T47D (cell line): ENCODE data around the gene SNAI1.

Experiments
- DNase-seq, 2 experiments: peaks; one replicate each; pipeline versions ENCODE4 v3.0.0 to v3.0.0-alpha.2; 2011 to 2012; ENCODE audit warnings: low read depth in 1 of 2, low spot score in 1 of 2
- JUND ChIP-seq: IDR thresholded peaks from 2 replicates; pipeline ENCODE4 v1.6.1; 2012; ENCODE audit warnings: low read depth
- in situ Hi-C: cut with HindIII; loops from 2 replicates; pipeline ENCODE4 v1.10.0; 2016; ENCODE audit warnings: low sequenced_read_pairs, low pct_unique_long_range_greater_than_20kb

The SNAI1 gene

DNA sequence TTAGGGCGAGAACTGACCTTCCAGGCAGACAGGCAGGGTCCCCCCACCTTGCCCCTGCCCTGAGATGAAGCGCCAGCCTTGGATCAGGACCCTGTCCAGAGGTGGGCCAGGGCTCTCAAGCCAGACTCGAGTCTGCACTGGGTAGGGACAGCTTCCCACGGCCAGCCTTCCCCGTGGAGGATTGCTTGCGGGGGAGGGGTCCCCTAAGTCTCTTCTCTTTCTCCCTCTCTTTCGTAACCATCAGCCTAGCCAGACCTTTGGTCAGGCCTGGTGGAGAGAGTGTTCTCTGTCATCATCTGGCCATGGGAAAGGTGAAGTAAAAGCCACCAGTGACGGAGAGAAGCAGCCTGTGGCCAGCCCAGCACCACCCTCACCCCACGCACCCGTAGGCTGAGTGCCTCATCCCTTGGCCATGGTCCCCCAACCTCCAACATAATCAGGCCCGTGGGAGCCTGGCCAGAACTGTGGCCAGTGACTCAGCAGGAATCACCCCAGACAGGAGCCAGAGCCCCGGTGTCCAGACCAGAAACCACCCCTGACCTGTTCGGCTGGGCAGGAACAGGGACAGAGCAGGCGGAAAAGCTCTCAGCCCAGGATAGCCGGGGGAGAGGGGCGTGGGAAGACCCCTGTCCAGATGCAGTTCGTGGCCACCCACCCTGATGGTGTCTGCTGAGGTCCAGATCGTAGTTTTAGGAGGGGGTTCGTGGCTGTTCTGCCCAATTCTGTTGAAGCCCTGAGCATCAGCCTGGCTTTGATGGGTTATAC, 47.1 kb downstream of the SNAI1 start:
- DNase-seq = no peak
- in situ Hi-C loops = no loop called here
- no peak for TF ChIP-seq JUND

DNA sequence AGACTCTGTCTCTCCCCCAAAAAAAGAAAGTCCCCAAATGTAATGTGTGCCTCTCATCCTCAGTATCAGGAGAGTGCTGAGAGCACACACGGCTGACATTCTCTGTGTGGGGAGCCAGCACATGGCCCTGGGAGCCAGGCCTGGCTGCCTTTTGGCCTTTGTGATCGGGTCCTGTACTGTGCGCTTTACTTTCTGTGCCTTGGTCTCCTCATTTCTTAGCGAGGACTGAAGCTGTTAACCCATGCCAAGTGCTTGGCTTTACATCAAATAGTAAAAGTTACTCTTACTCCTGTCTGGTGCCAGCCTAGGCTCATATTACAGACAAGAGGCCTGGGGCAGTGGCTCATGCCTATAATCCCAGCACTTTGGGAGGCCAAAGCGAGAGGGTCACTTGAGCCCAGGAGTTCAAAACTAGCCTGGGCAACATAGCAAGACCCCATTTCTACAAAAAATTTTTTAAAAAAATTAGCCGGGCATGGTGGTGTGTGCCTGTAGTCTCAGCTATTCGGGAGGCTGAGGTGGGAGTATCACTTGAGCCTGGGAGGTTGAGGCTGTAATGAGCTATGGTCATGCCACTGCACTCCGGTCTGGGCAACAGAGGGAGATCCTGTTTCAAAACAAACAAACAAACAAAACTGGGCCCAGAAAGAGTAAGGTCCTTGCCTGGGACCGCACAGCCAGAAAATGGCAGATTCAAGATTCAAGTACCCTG, 50.3 kb downstream of the SNAI1 start:
- peak in 1 of 2 experiments; percentile 62 for DNase-seq
- no peak for TF ChIP-seq JUND
- in situ Hi-C loops = no loop called here

DNA sequence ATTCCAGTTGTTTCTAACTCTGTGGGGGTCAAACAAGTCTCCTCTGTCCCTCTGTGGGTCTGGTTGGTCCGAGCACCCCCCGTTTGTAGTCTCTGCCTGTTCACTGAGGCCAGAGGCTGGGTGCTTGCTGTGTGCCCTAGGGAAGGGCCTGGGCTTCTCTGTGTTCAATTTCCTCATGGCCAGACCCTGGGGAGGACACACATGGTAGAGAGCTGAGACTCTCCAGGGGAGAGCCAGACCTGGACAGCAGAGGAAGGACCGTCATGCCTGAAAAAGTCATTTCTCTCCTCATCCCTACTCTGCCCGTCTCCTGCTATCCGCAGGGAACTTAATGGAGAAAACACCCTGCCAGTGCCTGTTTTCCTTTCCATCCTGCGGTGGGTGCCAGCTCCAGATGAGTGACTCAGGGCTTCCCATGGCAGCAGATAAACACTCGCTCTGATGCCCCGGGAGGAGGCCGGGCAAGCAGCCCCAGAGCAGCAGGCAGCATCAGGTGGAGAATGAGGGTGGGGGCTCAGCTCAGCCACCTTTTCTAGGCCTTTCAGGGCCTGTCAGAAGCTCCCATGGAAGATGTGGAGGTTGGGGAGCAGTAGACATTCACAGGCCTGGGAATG, 51.9 kb downstream of the SNAI1 start:
- no peak for TF ChIP-seq JUND
- in situ Hi-C loops = no loop called here
- DNase-seq = no peak

DNA sequence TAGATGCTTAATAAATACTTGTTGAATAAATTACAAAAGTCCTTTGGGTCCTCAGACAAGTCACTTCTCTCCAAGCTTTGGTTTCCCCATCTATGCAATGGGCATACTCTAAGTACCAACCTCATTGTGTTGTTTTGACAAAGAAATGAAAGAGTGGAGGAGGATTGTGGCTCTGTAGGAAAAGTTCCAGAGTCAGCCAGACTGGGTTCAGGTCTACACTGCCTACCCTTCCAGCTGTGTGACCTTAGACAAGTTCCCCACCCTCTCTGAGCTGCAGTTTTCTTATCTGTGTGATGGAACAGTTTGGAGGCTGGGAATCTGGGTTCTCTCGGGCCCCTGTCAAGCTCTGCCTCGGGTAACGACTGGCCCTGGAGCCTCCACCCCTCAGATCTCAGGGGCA, 53.9 kb downstream of the SNAI1 start:
- in situ Hi-C loops = no loop called here
- no peak for TF ChIP-seq JUND
- DNase-seq = no peak

DNA sequence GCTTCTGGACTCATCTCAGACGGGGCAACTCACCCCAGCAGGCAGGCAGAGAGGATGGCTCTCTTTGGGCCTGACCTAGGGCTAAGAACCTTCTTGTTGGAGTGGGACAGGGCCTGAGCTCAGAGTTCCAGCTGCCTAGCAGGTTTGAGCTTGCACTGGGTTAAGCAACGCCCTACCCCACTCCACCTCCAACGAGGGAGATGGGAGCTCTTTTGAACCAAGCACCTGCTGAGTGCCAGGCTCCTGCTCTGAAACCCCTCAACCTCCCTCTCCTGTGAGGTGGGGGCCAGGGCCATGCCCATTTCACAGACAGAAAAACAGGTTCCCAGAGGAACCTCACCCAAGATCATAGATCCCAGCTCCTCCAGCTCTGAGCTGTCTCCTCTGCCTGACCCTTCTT, 54.3 kb downstream of the SNAI1 start:
- in situ Hi-C loops = no loop called here
- no peak for TF ChIP-seq JUND
- no peak for DNase-seq

DNA sequence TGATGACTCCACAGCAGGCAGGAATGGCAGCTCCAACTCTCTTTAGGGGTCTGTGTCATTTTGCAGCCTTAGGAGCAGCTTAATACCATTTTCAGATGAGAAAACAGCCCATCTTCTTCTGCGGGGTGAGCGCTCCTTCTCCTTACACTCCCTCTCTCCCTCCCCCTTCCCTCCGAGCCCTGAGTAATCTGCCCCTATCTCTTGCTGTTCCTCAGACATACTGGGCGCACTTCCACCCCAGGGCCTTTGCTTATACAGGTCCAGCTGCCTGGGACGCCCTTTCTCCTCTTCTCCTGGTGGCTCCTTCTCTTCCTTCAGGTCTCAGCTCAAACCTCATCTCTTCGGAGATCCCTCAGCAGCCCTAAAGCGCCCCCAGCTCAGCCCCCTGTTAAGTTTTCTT, 54.8 kb downstream of the SNAI1 start:
- in situ Hi-C loops = no loop called here
- no peak for DNase-seq
- no peak for TF ChIP-seq JUND

DNA sequence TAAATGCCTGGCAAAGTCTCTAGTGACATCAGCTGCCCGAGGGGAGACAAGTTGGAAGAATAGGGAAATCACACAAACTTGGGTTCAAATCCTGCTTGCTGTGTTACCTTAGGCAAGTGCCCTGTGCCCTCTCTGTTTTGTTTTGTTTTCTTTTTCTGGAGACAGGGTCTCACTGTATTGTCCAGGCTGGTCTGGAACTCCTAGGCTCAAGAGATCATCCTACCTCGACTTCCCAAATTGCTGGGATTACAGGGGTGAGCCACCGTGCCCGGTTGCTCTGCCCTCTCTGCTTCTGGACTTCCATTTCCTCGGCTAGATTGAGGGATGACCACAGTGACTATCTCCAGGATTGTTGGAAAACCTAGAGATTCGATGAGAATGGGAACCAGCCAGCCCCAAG, 55.4 kb downstream of the SNAI1 start:
- in situ Hi-C loops = no loop called here
- no peak for DNase-seq
- no peak for TF ChIP-seq JUND
